GM11168 (cell line): Measurements from ENCODE around the gene FCHSD1.

ENCODE experiments used
- in situ Hi-C: fragments of 300-500 bp; cut with MboI; formaldehyde crosslinking; loops from one replicate; pipeline ENCODE4 v1.12.0; 2022; ENCODE audit warnings: low sequenced_read_pairs; ENCODE audit not compliant: unreplicated experiment

The FCHSD1 gene

GRCh38 chr5:141650851-141651727 is at the start of gene FCHSD1:
TSS of gene FCHSD1 (minus strand) at chr5:141651418. CDS start at chr5:141651368, 50 bp downstream.
- in situ Hi-C loops, result no loop called here

- in situ Hi-C loops, result loop anchor here (25.0 kb wide), 1 partner anchor 440 kb away; no protein-coding TSS in a partner anchor
These were observed 46.4 kb upstream of the FCHSD1 start for GRCh38 chr5:141697586-141697985.

DNA sequence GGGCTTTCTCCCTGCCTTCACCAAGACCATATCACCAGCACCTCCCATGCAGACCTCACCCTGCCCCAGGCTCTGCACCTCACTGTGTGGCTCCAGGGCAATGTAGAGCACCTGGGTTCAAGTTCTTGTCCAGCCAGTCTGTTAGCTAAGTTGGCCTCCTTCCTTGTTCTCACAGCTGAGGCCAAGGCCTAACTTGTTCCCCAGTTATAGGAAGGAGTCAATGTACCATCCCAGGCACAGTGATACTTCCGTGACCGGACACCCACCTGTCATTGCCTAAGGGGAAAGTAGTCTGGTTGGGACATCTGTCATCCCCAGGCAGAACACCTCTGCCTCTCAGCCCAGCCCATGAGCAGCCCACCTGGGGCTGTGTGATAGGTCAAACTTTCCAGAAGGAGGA is 45.2 kb upstream of the FCHSD1 start:
- in situ Hi-C loops, result loop anchor here (25.0 kb wide), 1 partner anchor 441 kb away; no protein-coding TSS in a partner anchor

- in situ Hi-C loops, result loop anchor here (25.0 kb wide), 1 partner anchor 442 kb away; no protein-coding TSS in a partner anchor
These were observed 44.5 kb upstream of the FCHSD1 start for GRCh38 chr5:141695627-141696215.

DNA sequence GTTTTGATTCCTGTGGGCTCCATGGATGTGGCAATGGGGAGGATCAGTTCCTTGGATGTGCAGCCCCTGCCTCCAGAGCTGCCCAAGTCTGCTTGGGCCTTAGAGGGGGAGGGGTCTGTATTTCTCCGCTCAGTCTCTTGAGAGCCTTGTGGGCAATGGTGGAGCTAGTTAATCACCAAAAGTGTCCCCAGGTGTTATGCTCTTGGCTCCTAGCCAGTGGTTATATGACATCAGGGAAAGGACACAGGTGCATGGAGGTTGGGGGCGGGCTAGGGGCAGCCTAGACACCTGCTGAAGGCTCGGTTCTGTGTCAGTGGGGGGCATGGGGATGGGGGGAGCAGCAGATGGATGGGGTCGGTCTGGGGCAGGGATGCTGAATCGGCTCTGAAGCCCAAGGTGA is 43.3 kb upstream of the FCHSD1 start:
- in situ Hi-C loops, result loop anchor here (25.0 kb wide), 1 partner anchor 443 kb away; no protein-coding TSS in a partner anchor

DNA sequence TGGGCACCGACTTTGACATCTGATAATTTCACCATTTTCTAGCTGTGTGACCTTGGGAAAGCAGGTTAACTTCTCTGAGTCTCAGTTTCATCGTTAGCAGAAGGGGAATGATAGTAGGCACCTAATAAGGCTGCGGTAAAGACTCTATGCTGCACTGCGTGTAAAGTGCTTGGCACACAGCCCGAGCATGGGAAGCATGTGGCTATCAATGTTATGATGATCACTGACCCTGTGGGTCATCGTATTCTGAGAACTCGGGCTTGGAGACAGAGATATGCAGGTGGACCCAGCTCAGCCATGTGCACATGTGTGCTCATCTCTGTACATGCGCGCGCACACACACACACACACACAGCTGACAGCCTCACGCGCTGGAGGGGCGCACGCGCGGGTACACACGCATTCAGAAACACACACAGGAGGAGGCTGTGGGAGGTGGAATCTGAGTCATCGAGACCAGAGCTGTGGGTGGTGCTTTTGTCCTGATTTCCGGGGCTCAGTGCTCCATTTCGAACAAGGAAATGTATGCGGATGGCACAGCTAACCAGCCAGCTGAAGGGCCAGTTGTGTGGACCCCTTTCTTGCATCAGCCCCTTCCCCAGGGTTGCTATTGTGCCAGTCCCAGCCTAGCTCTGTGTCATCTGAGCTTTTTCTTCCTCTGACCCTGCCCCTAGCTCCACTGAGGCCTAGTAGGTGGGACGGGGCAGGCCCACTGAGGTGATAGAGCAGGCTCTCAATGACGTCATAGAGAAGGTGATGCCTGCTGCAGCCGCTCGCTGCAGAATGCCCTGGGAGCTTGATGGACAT is 41.9 kb upstream of the FCHSD1 start:
- in situ Hi-C loops, result loop anchor here (25.0 kb wide), 1 partner anchor 444 kb away; no protein-coding TSS in a partner anchor

GRCh38 chr5:141692533-141692888 is 41.3 kb upstream of the FCHSD1 start:
- in situ Hi-C loops, result loop anchor here (25.0 kb wide), 1 partner anchor 445 kb away; no protein-coding TSS in a partner anchor

DNA sequence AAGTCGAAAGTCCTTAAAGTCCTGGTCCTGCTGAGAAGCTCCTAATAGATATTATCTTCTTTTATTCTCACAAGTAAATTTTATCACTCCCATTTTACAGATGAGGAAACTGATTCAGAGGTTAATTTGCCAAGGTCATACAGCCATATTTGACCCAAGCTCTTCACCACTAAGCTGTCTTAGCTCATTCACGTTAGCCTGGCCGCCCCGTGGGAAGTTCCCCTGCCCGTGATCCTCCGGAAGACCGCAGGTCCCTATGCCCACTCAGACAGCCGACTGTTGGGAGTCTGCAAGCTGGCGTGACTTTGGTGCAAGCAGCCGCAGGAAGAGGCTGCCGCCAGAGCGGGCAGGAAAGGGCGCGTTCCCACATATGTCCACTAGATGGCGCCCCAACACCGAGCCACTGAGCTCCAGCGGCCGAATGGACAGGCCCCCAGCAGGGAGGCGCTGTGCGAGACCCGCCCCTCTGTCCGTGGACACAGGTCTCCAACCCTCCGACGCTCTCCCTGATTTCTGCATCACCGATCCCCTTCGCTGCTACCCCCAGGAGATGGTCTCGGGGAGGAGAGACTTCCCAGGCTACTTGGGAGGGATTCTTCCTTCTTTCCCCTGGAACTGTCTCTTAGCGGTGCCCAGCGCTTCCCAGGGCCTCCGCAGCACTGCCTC is 40.8 kb upstream of the FCHSD1 start:
- in situ Hi-C loops, result loop anchor here (25.0 kb wide), 1 partner anchor 445 kb away; no protein-coding TSS in a partner anchor

- in situ Hi-C loops, result loop anchor here (25.0 kb wide), 1 partner anchor 446 kb away; no protein-coding TSS in a partner anchor
These were observed 40.2 kb upstream of the FCHSD1 start for GRCh38 chr5:141691286-141691866.

DNA sequence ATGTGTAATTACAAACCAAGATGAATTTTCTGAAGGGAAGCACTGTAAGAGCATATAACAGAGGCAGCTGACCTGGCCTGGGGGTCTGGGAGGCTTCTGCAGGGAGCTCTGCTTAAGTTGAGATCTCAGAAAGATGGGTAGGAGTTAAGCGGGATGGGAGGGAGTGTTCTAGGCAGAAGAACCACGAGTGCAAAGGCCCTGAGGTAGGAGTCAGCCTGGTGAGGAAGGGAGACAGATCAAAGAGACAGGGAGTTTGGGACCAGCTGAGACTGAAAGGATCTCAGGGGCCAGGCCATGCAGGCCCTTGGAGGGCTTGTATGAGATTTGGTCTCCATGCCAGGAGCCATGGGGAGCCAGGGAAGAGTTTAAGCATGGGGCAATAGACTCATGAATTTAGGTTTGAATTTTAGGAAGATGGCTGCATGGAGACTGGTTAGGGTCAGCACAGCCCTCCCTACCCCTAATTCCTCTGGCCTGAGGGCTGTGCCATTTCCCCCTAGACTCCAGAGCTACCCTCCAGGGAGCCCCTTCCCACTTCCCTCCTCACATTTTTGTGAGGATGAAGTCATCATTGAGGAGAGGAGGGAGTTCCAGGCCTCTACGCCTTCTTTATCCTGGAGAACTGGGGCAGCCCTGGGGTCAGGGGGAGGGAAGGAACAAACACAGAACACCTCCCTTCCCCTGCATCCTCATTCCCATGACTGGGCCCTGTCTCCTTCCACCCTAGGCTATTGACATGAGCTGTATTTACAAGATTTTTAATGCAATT is 35.6 kb upstream of the FCHSD1 start:
- in situ Hi-C loops, result loop anchor here (25.0 kb wide), 1 partner anchor 450 kb away; no protein-coding TSS in a partner anchor

- in situ Hi-C loops, result loop anchor here (25.0 kb wide), 1 partner anchor 452 kb away; no protein-coding TSS in a partner anchor
These were observed 34.4 kb upstream of the FCHSD1 start for GRCh38 chr5:141685591-141685990.

- in situ Hi-C loops, result loop anchor here (25.0 kb wide), 1 partner anchor 454 kb away; no protein-coding TSS in a partner anchor
These were observed 32.5 kb upstream of the FCHSD1 start for GRCh38 chr5:141683596-141684141.

DNA sequence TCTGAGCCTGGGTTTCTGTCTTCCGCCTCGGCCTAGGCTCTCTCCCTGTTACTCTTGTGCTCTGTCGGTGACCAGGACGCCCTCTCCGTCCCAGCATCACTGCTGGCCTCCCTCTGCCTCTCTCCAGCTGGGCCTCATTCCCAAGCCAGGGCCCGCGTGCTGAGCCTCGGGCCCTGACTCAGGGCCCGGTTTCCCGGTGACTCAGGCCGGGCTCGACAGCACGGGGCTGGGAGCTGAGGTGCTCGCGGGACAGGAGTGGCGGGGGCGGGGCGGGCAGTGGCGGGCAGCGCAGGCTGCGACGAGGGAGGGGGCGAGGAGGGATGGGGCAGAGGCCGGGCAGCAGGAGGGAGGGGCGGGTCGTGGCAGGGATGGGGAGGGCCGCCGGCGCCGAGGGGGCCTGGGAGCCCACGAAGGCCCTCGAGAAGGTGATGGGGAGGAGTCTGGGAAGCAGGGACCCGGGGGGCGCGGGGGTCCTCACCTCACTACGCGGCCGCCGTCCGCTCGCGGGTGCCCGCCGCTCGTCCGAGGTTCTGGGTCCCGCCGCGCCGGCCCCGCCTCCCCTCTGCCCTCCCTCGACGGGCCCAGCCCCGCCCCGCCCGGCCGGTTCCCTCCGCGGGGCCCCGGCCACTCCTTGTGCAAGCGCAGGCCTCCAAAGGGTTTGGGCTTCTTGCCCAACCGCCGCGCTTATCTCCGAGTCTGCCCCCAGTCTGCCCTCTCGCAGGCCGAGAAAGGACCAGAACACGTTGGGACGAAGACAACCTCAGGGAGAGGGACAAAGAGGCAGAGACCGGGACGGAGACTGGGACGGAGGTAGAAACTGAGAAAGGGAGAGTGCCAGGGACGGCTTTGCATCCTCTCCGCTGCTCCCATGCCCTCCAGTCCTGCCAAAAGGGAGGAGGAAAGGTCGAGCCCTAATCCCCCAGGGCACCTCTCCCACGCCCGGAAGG is 30.8 kb upstream of the FCHSD1 start, which contains the start of gene ARAP3:
Gene ARAP3 (minus strand): TSS at position 536 of the 947 bp plus-strand sequence. CDS start 1,744 bp downstream, outside the sequence.
- in situ Hi-C loops, result loop anchor here (25.0 kb wide), 1 partner anchor 455 kb away; no protein-coding TSS in a partner anchor

- in situ Hi-C loops, result loop anchor here (25.0 kb wide), 1 partner anchor 456 kb away; no protein-coding TSS in a partner anchor
These were observed 30.1 kb upstream of the FCHSD1 start for GRCh38 chr5:141681295-141681694.

- in situ Hi-C loops, result loop anchor here (25.0 kb wide), 1 partner anchor 457 kb away; no protein-coding TSS in a partner anchor
These were observed 29.6 kb upstream of the FCHSD1 start for GRCh38 chr5:141680751-141681201.

GRCh38 chr5:141680178-141680577 is 29.0 kb upstream of the FCHSD1 start:
- in situ Hi-C loops, result loop anchor here (25.0 kb wide), 1 partner anchor 457 kb away; no protein-coding TSS in a partner anchor
